Prostate gland (tissue), 2 donors: Measurements from ENCODE around the gene HTR4.

ENCODE experiments used
- POLR2A ChIP-seq: fragments of 450-650 bp; IDR thresholded peaks from one replicate; pipeline ENCODE4 v1.6.1; 2016; ENCODE audit warnings: antibody characterized with exemption, mild to moderate bottlenecking
- TF ChIP-seq, protein P1 (sequence below), 4 experiments: fragments of 200-600 bp in 2 of 4; fragments of 450-650 bp in 2 of 4; sonication (generic) in 2 of 4; IDR thresholded peaks; 1 replicate in 3 of 4; 2 replicates in 1 of 4; pipeline ENCODE4 v1.5.1; 2016 to 2019; ENCODE audit warnings: antibody characterized with exemption in 4 of 4, mild to moderate bottlenecking in 2 of 4, moderate library complexity in 2 of 4

DNA sequence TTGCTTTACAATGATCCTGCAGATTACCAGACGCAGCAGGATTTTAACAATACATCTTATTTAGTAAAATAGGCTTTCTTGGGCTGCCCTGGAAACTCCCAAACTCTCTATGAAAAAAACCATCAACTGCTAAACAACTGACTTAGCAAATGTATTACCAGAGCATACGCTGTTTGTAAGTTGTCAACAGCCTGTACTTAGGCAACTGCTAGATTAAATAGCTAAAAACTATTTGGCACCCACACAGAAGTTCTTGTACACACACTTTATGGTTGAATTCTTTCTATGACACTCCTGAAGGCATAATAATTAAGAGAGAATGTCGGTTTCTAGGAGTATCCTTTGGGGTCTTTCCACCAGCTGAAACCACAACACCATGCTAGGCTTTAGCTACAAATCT is 146.7 kb downstream of the HTR4 start:
- TF ChIP-seq, protein P1, sequence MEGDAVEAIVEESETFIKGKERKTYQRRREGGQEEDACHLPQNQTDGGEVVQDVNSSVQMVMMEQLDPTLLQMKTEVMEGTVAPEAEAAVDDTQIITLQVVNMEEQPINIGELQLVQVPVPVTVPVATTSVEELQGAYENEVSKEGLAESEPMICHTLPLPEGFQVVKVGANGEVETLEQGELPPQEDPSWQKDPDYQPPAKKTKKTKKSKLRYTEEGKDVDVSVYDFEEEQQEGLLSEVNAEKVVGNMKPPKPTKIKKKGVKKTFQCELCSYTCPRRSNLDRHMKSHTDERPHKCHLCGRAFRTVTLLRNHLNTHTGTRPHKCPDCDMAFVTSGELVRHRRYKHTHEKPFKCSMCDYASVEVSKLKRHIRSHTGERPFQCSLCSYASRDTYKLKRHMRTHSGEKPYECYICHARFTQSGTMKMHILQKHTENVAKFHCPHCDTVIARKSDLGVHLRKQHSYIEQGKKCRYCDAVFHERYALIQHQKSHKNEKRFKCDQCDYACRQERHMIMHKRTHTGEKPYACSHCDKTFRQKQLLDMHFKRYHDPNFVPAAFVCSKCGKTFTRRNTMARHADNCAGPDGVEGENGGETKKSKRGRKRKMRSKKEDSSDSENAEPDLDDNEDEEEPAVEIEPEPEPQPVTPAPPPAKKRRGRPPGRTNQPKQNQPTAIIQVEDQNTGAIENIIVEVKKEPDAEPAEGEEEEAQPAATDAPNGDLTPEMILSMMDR (IDR thresholded peaks at IDR 0.05) = no peak
- no peak for TF ChIP-seq POLR2A
